GM12878 (cell line): ENCODE results near the gene UNC13B. TPM values are rescaled to one million over a fixed set of nuclear protein-coding genes. Genes with fewer than 3 reads are reported as not detected.
A peak's percentile ranks its signal among the peaks of the same experiment; 100 is the strongest.

Source experiments
- ATAC-seq: fragments of 200-7000 bp; cut with Tn5 transposase; 3 replicates; pipeline ENCODE4 v1.9.1; 2020; ENCODE audit warnings: mild to moderate bottlenecking, moderate library complexity
- BruUV-seq: library from RNA; stranded (reverse); fragments of 400-500 nt; replicated peaks from 2 replicates; lab custom pipeline; 2021; lab: Mats Ljungman, UMichigan
- CTCF ChIA-PET: fragments of 300-600 bp; sonication (Branson Sonifier 250); formaldehyde crosslinking; extraction: SDS; loops from one replicate; lab custom pipeline; 2021; ENCODE audit warnings: inconsistent platforms; lab: Yijun Ruan, JAX
- POLR2A ChIA-PET: fragments of 350-600 bp; formaldehyde crosslinking; extraction: SDS; loops from one replicate; lab custom pipeline; 2021; ENCODE audit warnings: inconsistent platforms; lab: Charles Lee
- RAD21 ChIA-PET: fragments of 300-600 bp; sonication (Branson Sonifier 250); formaldehyde crosslinking; loops from one replicate; lab custom pipeline; 2023; ENCODE audit warnings: antibody characterized with exemption; ENCODE audit not compliant: unreplicated experiment; lab: Charles Lee
- SMC1A ChIA-PET: fragments of 300-600 bp; sonication (Branson Sonifier 250); formaldehyde crosslinking; loops from one replicate; lab custom pipeline; 2023; ENCODE audit not compliant: unreplicated experiment, uncharacterized antibody; lab: Charles Lee
- DNase-seq: peaks from one replicate; pipeline ENCODE4 v3.0.0-alpha.2; 2011; ENCODE audit warnings: low read depth, low spot score
- FAIRE-seq: peaks from 3 replicates; lab custom pipeline; 2011; peaks lifted over from hg19 to GRCh38; lab: Jason Lieb, UNC
- H2AFZ ChIP-seq: 2 replicates; pipeline ENCODE4 v1.6.0; 2011; ENCODE audit warnings: low read depth, low read length, control low read depth; ENCODE audit not compliant: control insufficient read depth
- H3K27ac ChIP-seq: 2 replicates; pipeline ENCODE4 v1.5.1; 2011; ENCODE audit warnings: control low read depth; ENCODE audit not compliant: control insufficient read depth, insufficient read depth
- H3K27me3 ChIP-seq, 2 experiments: replicated peaks in 1 of 2; 2 replicates each; pipeline versions ENCODE4 v1.6.0 to v1.6.1; 2011; ENCODE audit warnings: low read length in 1 of 2; ENCODE audit not compliant: control insufficient read depth in 2 of 2, insufficient read depth in 2 of 2
- H3K36me3 ChIP-seq, 2 experiments: 2 replicates each; pipeline ENCODE4 v1.5.1; 2011; ENCODE audit warnings: low read length in 1 of 2; ENCODE audit not compliant: control insufficient read depth in 2 of 2, insufficient read depth in 2 of 2
- H3K4me1 ChIP-seq: 2 replicates; pipeline ENCODE4 v1.6.1; 2011; ENCODE audit warnings: mild to moderate bottlenecking, low read length, moderate library complexity, mixed read lengths; ENCODE audit not compliant: control insufficient read depth, insufficient read depth
- H3K4me2 ChIP-seq: 2 replicates; pipeline ENCODE4 v1.6.0; 2011; ENCODE audit warnings: control low read depth; ENCODE audit not compliant: control insufficient read depth, insufficient read depth
- H3K4me3 ChIP-seq: fragments of 200-600 bp; sonication (generic); 2 replicates; pipeline ENCODE4 v1.5.1; 2016
- H3K79me2 ChIP-seq: 2 replicates; pipeline ENCODE4 v1.6.0; 2011; ENCODE audit warnings: low read length; ENCODE audit not compliant: control insufficient read depth, insufficient read depth
- H3K9ac ChIP-seq: 2 replicates; pipeline ENCODE4 v1.8.0; 2011; ENCODE audit warnings: low read length, control low read depth, mixed read lengths; ENCODE audit not compliant: control insufficient read depth, insufficient read depth
- H3K9me3 ChIP-seq: replicated peaks from 3 replicates; pipeline ENCODE4 v1.5.1; 2011; ENCODE audit warnings: mild to moderate bottlenecking, low read length; ENCODE audit not compliant: control insufficient read depth, insufficient read depth
- H4K20me1 ChIP-seq: 2 replicates; pipeline ENCODE4 v1.6.0; 2011; ENCODE audit not compliant: control insufficient read depth, insufficient read depth
- ATF7 ChIP-seq: fragments of 450-650 bp; IDR thresholded peaks from 2 replicates; pipeline ENCODE4 v1.6.1; 2016; ENCODE audit warnings: low read depth, mild to moderate bottlenecking
- BMI1 ChIP-seq: fragments of 450-650 bp; IDR thresholded peaks from 2 replicates; pipeline ENCODE4 v1.6.1; 2016; ENCODE audit warnings: mild to moderate bottlenecking, moderate library complexity, borderline replicate concordance
- CHD4 ChIP-seq: fragments of 200-600 bp; sonication (generic); IDR thresholded peaks from 2 replicates; pipeline ENCODE4 v1.6.1; 2016; ENCODE audit warnings: mild to moderate bottlenecking
- CREB1 ChIP-seq: IDR thresholded peaks from 2 replicates; pipeline ENCODE4 v1.6.1; 2012; ENCODE audit warnings: low read depth, mild to moderate bottlenecking, inconsistent platforms
- HDAC2 ChIP-seq: fragments of 200-600 bp; sonication (generic); IDR thresholded peaks from 2 replicates; pipeline ENCODE4 v1.6.1; 2017
- HSF1 ChIP-seq: fragments of 150-350 bp; IDR thresholded peaks from 2 replicates; pipeline ENCODE4 v1.6.1; 2014; ENCODE audit warnings: mild to moderate bottlenecking, low read depth, low read length
- IKZF2 ChIP-seq, 2 experiments: fragments of 450-650 bp; IDR thresholded peaks; 2 replicates each; pipeline ENCODE4 v1.6.1; 2017; ENCODE audit warnings: mild to moderate bottlenecking in 2 of 2, moderate library complexity in 2 of 2
- JUND ChIP-seq: IDR thresholded peaks from 2 replicates; pipeline ENCODE4 v1.6.1; 2012; ENCODE audit warnings: low read depth, mild to moderate bottlenecking, low read length, improper control_type of control experiment, moderate library complexity
- KDM1A ChIP-seq: fragments of 200-600 bp; sonication (generic); IDR thresholded peaks from 2 replicates; pipeline ENCODE4 v1.6.1; 2016; ENCODE audit warnings: borderline replicate concordance
- MEF2A ChIP-seq: IDR thresholded peaks from 2 replicates; pipeline ENCODE4 v1.6.1; 2011; ENCODE audit warnings: low read depth, mild to moderate bottlenecking, low read length, moderate library complexity; ENCODE audit not compliant: insufficient read depth
- MEF2B ChIP-seq: fragments of 450-650 bp; IDR thresholded peaks from 2 replicates; pipeline ENCODE4 v1.6.1; 2018; ENCODE audit warnings: mild to moderate bottlenecking, moderate library complexity; ENCODE audit not compliant: partially characterized antibody, poor library complexity, severe bottlenecking
- MTA3 ChIP-seq: IDR thresholded peaks from 2 replicates; pipeline ENCODE4 v1.6.1; 2012; ENCODE audit warnings: low read length, inconsistent platforms, borderline replicate concordance
- PKNOX1 ChIP-seq: fragments of 450-650 bp; IDR thresholded peaks from 2 replicates; pipeline ENCODE4 v1.6.1; 2016; ENCODE audit warnings: mild to moderate bottlenecking
- TAF1 ChIP-seq: IDR thresholded peaks from 2 replicates; pipeline ENCODE4 v1.6.1; 2011; ENCODE audit warnings: mild to moderate bottlenecking, low read depth, low read length, borderline replicate concordance
- YBX1 ChIP-seq: fragments of 450-650 bp; IDR thresholded peaks from 2 replicates; pipeline ENCODE4 v1.6.1; 2016; ENCODE audit warnings: antibody characterized with exemption
- ZNF622 ChIP-seq: fragments of 450-650 bp; IDR thresholded peaks from 2 replicates; pipeline ENCODE4 v1.6.1; 2017; ENCODE audit warnings: mild to moderate bottlenecking, inconsistent platforms
- WGBS: methylation state at CpG from one replicate; pipeline ENCODE4 v1.1.6; 2016; ENCODE audit warnings: low lambda C conversion rate; ENCODE audit not compliant: insufficient replicate concordance, insufficient coverage; ENCODE audit errors: missing lambda C conversion rate; 5-methylcytosine and 5-hydroxymethylcytosine counted together
- in situ Hi-C: fragments of 300-500 bp; cut with MboI; formaldehyde crosslinking; loops from 9 replicates; pipeline ENCODE4 v1.14.3; 2018; ENCODE audit warnings: mixed read lengths
- intact Hi-C: fragments of 100-400 bp; cut with micrococcal nuclease; formaldehyde crosslinking; loops from one replicate; pipeline ENCODE4 v1.14.2; 2022; ENCODE audit not compliant: unreplicated experiment
- polyA plus RNA-seq, 11 experiments: library from polyadenylated mRNA; depleted of rRNA in 4 of 11; unstranded in 6 of 11; stranded (reverse) in 5 of 11; fragments of >200 nt; fragmentation: Nextera tagmentation in 4 of 11; fragmentation: Illumina TruSeq in 1 of 11; extraction: Ambion mirVana in 4 of 11; extraction: Trizol in 1 of 11; gene quantifications; 1 replicate in 1 of 11; 2 replicates in 10 of 11; pipeline versions ENCODE4 v1.2.1 to v1.2.3, GENCODE V29; 2011 to 2016; ENCODE audit warnings: inconsistent platforms in 2 of 11, missing spikeins in 2 of 11, low read depth in 1 of 11
- total RNA-seq, 4 experiments: library from RNA; depleted of rRNA in 3 of 4; stranded (reverse); fragments of >200 nt in 3 of 4; fragmentation: Illumina TruSeq in 1 of 4; extraction: Trizol in 1 of 4; gene quantifications; 2 replicates each; pipeline versions ENCODE4 v1.2.1 to v1.2.3, GENCODE V29; 2013 to 2021

UNC13B gene
- total and polyA plus RNA-seq, 10 of the 15 experiments (the other 5 are each of a cell fraction or from before 2014, with no cell fraction given) = under 0.01 to 0.42 (median 0.06) TPM; not detected in 4

DNA sequence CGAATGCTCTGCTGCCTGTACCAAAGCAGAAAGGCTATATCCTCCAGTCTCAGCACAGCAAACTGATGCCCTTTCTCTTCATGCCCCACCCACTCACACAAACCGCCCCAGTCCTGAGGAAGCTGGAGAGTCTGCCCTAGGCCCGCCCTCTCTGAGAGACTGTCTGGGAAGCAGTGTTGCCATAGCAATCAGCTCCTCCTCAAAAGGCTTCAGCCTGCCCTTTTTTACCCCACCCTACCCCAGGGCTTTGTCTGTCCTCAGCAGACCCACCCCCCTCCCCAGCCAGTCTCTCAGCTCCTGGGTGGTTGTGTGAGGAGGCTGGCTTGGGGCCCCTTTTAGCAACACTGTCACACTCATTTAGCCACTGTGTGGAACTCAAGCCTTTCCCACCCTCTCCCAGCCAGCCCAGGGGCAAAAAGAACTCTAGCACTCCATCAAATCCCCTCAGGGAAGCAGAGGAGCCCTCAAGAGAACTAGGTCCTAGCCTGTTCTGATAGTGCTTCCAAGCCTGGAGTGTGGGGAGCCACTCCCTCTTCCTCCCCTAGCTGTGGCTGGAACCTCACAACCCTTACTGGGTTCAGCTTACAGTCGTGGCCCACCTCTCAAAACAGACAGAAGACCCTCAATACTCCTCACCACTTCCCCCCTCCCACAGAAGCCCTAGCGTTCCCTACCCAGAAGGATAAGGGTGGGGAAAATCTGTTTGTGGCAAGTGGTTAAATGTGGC is 47.5 kb upstream of the UNC13B start:
- H2AFZ ChIP-seq = peak overlapping the region; percentile 84
- ATAC-seq (peak; percentile 7), DNase-seq (no peak), FAIRE-seq (no peak)
- peaks cover 3% of the 10 kb centered on the region for H3K79me2 ChIP-seq
- no peaks in the 10 kb centered on the region for H4K20me1 ChIP-seq
- peak; percentile 50; the same call in 1 of the 2 replicates for TF ChIP-seq BMI1
- TF ChIP-seq YBX1 = no peak
- TF ChIP-seq ATF7 = no peak
- TF ChIP-seq MTA3 = no peak
- 0 out of 4 replicates have a peak, but pooled peaks of 1 of the 2 experiments have one; percentile 3 for TF ChIP-seq IKZF2 (IDR thresholded peaks at IDR 0.05)
- TF ChIP-seq CREB1 = no peak
- no peak for TF ChIP-seq MEF2A
- no peak for TF ChIP-seq ZNF622
- TF ChIP-seq PKNOX1 = 0 out of 2 replicates have a peak, but pooled peaks have one; percentile 17
- no peak for TF ChIP-seq MEF2B
- no peak for TF ChIP-seq JUND
- TF ChIP-seq KDM1A = no peak
- no peak for TF ChIP-seq CHD4
- TF ChIP-seq HDAC2 = no peak
- no peak for TF ChIP-seq HSF1
- TF ChIP-seq TAF1 = no peak
- BruUV-seq = no TSS peak
- intact Hi-C loops = loop anchor here (2.0 to 10.0 kb wide), 5 partner anchors 17 to 701 kb away; partner anchors contain the start of genes CREB3, HINT2, PIGO and SPAG8
- peak overlapping the region; percentile 96 for H3K4me3 ChIP-seq
- RAD21 ChIA-PET = interaction anchor here (0.8 to 2.3 kb wide), 8 partner anchors 11 to 1263 kb away, joined by 3 to 8 read pairs (median 5); partner anchors contain the start of genes FANCG, PIGO and STOML2
- H3K4me1 ChIP-seq = peaks cover 30% of the 10 kb centered on the region
- H3K4me2 ChIP-seq = peak overlapping the region; percentile 100
- in situ Hi-C loops = no loop called here
- H3K27ac ChIP-seq = peak overlapping the region; percentile 84
- CTCF ChIA-PET = interaction anchor here (0.7 to 1.5 kb wide), 11 partner anchors 11 to 617 kb away, joined by 3 to 8 read pairs (median 4); partner anchors contain the start of genes ARHGEF39, PIGO, STOML2 and TLN1
- 21% methylated on average over 5 of the region's 5 CpGs for WGBS
- POLR2A ChIA-PET = interaction anchor here (0.7 to 3.2 kb wide), 9 partner anchors 11 to 617 kb away, joined by 3 to 27 read pairs (median 4); partner anchors contain the start of genes FANCG, PIGO, STOML2 and VCP
- SMC1A ChIA-PET = interaction anchor here (1.1 to 2.2 kb wide), 6 partner anchors 11 to 129 kb away, joined by 3 to 5 read pairs (median 4); no protein-coding TSS in a partner anchor
- no peaks in the 10 kb centered on the region for H3K36me3 ChIP-seq
- H3K9ac ChIP-seq = peak overlapping the region; percentile 71
- no peaks in the 10 kb centered on the region for H3K9me3 ChIP-seq
- H3K27me3 ChIP-seq = no peaks in the 10 kb centered on the region
